GM12878 (cell line): ENCODE data around the gene SMIM38. TPM values are rescaled to one million over a fixed set of nuclear protein-coding genes. Genes with fewer than 3 reads are reported as not detected.

Source experiments
- ATAC-seq: fragments of 200-7000 bp; cut with Tn5 transposase; 3 replicates; pipeline ENCODE4 v1.9.1; 2020; ENCODE audit warnings: mild to moderate bottlenecking, moderate library complexity
- BruUV-seq: library from RNA; stranded (reverse); fragments of 400-500 nt; replicated peaks from 2 replicates; lab custom pipeline; 2021; lab: Mats Ljungman, UMichigan
- CTCF ChIA-PET: fragments of 300-600 bp; sonication (Branson Sonifier 250); formaldehyde crosslinking; extraction: SDS; loops from one replicate; lab custom pipeline; 2021; ENCODE audit warnings: inconsistent platforms; lab: Yijun Ruan, JAX
- POLR2A ChIA-PET: fragments of 350-600 bp; formaldehyde crosslinking; extraction: SDS; loops from one replicate; lab custom pipeline; 2021; ENCODE audit warnings: inconsistent platforms; lab: Charles Lee
- RAD21 ChIA-PET: fragments of 300-600 bp; sonication (Branson Sonifier 250); formaldehyde crosslinking; loops from one replicate; lab custom pipeline; 2023; ENCODE audit warnings: antibody characterized with exemption; ENCODE audit not compliant: unreplicated experiment; lab: Charles Lee
- SMC1A ChIA-PET: fragments of 300-600 bp; sonication (Branson Sonifier 250); formaldehyde crosslinking; loops from one replicate; lab custom pipeline; 2023; ENCODE audit not compliant: unreplicated experiment, uncharacterized antibody; lab: Charles Lee
- DNase-seq: peaks from one replicate; pipeline ENCODE4 v3.0.0-alpha.2; 2011; ENCODE audit warnings: low read depth, low spot score
- FAIRE-seq: peaks from 3 replicates; lab custom pipeline; 2011; peaks lifted over from hg19 to GRCh38; lab: Jason Lieb, UNC
- H2AFZ ChIP-seq: 2 replicates; pipeline ENCODE4 v1.6.0; 2011; ENCODE audit warnings: low read depth, low read length, control low read depth; ENCODE audit not compliant: control insufficient read depth
- H3K27ac ChIP-seq: 2 replicates; pipeline ENCODE4 v1.5.1; 2011; ENCODE audit warnings: control low read depth; ENCODE audit not compliant: control insufficient read depth, insufficient read depth
- H3K27me3 ChIP-seq, 2 experiments: replicated peaks in 1 of 2; 2 replicates each; pipeline versions ENCODE4 v1.6.0 to v1.6.1; 2011; ENCODE audit warnings: low read length in 1 of 2; ENCODE audit not compliant: control insufficient read depth in 2 of 2, insufficient read depth in 2 of 2
- H3K36me3 ChIP-seq, 2 experiments: 2 replicates each; pipeline ENCODE4 v1.5.1; 2011; ENCODE audit warnings: low read length in 1 of 2; ENCODE audit not compliant: control insufficient read depth in 2 of 2, insufficient read depth in 2 of 2
- H3K4me1 ChIP-seq: 2 replicates; pipeline ENCODE4 v1.6.1; 2011; ENCODE audit warnings: mild to moderate bottlenecking, low read length, moderate library complexity, mixed read lengths; ENCODE audit not compliant: control insufficient read depth, insufficient read depth
- H3K4me2 ChIP-seq: 2 replicates; pipeline ENCODE4 v1.6.0; 2011; ENCODE audit warnings: control low read depth; ENCODE audit not compliant: control insufficient read depth, insufficient read depth
- H3K4me3 ChIP-seq: fragments of 200-600 bp; sonication (generic); 2 replicates; pipeline ENCODE4 v1.5.1; 2016
- H3K79me2 ChIP-seq: 2 replicates; pipeline ENCODE4 v1.6.0; 2011; ENCODE audit warnings: low read length; ENCODE audit not compliant: control insufficient read depth, insufficient read depth
- H3K9ac ChIP-seq: 2 replicates; pipeline ENCODE4 v1.8.0; 2011; ENCODE audit warnings: low read length, control low read depth, mixed read lengths; ENCODE audit not compliant: control insufficient read depth, insufficient read depth
- H3K9me3 ChIP-seq: replicated peaks from 3 replicates; pipeline ENCODE4 v1.5.1; 2011; ENCODE audit warnings: mild to moderate bottlenecking, low read length; ENCODE audit not compliant: control insufficient read depth, insufficient read depth
- H4K20me1 ChIP-seq: 2 replicates; pipeline ENCODE4 v1.6.0; 2011; ENCODE audit not compliant: control insufficient read depth, insufficient read depth
- ATF2 ChIP-seq: IDR thresholded peaks from 2 replicates; pipeline ENCODE4 v1.6.1; 2012; ENCODE audit warnings: low read length, inconsistent platforms
- ATF7 ChIP-seq: fragments of 450-650 bp; IDR thresholded peaks from 2 replicates; pipeline ENCODE4 v1.6.1; 2016; ENCODE audit warnings: low read depth, mild to moderate bottlenecking
- FOXM1 ChIP-seq: IDR thresholded peaks from 2 replicates; pipeline ENCODE4 v1.6.1; 2012; ENCODE audit warnings: low read depth, mild to moderate bottlenecking, inconsistent platforms, low read length, moderate library complexity
- IRF5 ChIP-seq: fragments of 450-650 bp; IDR thresholded peaks from 2 replicates; pipeline ENCODE4 v1.6.1; 2017; ENCODE audit warnings: borderline replicate concordance
- MTA2 ChIP-seq: fragments of 450-650 bp; IDR thresholded peaks from 2 replicates; pipeline ENCODE4 v1.6.1; 2016; ENCODE audit warnings: low read depth, mild to moderate bottlenecking, moderate library complexity
- RB1 ChIP-seq: fragments of 450-650 bp; formaldehyde crosslinking; IDR thresholded peaks from 2 replicates; pipeline ENCODE4 v1.6.1; 2017; ENCODE audit warnings: mild to moderate bottlenecking, borderline replicate concordance
- REST ChIP-seq: IDR thresholded peaks from 2 replicates; pipeline ENCODE4 v1.6.1; 2012; ENCODE audit warnings: mild to moderate bottlenecking, low read depth, low read length
- SMAD1 ChIP-seq: fragments of 450-650 bp; IDR thresholded peaks from 2 replicates; pipeline ENCODE4 v1.6.1; 2018; ENCODE audit warnings: mild to moderate bottlenecking, low read depth; ENCODE audit not compliant: partially characterized antibody
- TAF1 ChIP-seq: IDR thresholded peaks from 2 replicates; pipeline ENCODE4 v1.6.1; 2011; ENCODE audit warnings: mild to moderate bottlenecking, low read depth, low read length, borderline replicate concordance
- WGBS: methylation state at CpG from one replicate; pipeline ENCODE4 v1.1.6; 2016; ENCODE audit warnings: low lambda C conversion rate; ENCODE audit not compliant: insufficient replicate concordance, insufficient coverage; ENCODE audit errors: missing lambda C conversion rate; 5-methylcytosine and 5-hydroxymethylcytosine counted together
- in situ Hi-C: fragments of 300-500 bp; cut with MboI; formaldehyde crosslinking; loops from 9 replicates; pipeline ENCODE4 v1.14.3; 2018; ENCODE audit warnings: mixed read lengths
- intact Hi-C: fragments of 100-400 bp; cut with micrococcal nuclease; formaldehyde crosslinking; loops from one replicate; pipeline ENCODE4 v1.14.2; 2022; ENCODE audit not compliant: unreplicated experiment
- polyA plus RNA-seq, 11 experiments: library from polyadenylated mRNA; depleted of rRNA in 4 of 11; unstranded in 6 of 11; stranded (reverse) in 5 of 11; fragments of >200 nt; fragmentation: Nextera tagmentation in 4 of 11; fragmentation: Illumina TruSeq in 1 of 11; extraction: Ambion mirVana in 4 of 11; extraction: Trizol in 1 of 11; gene quantifications; 1 replicate in 1 of 11; 2 replicates in 10 of 11; pipeline versions ENCODE4 v1.2.1 to v1.2.3, GENCODE V29; 2011 to 2016; ENCODE audit warnings: inconsistent platforms in 2 of 11, missing spikeins in 2 of 11, low read depth in 1 of 11
- total RNA-seq, 4 experiments: library from RNA; depleted of rRNA in 3 of 4; stranded (reverse); fragments of >200 nt in 3 of 4; fragmentation: Illumina TruSeq in 1 of 4; extraction: Trizol in 1 of 4; gene quantifications; 2 replicates each; pipeline versions ENCODE4 v1.2.1 to v1.2.3, GENCODE V29; 2013 to 2021

The SMIM38 gene
- total and polyA plus RNA-seq, 10 of the 15 experiments (the other 5 are each of a cell fraction or from before 2014, with no cell fraction given), result 0.15 to 5.0 (median 2.1) TPM; not detected in 1

- POLR2A ChIA-PET, result interaction anchor here (3.3 kb wide), 1 partner anchor 12 kb away, joined by 32 read pairs; the partner anchor contains the start of gene SMIM38
- Histone ChIP-seq H3K4me1 (peaks cover 21% of the 10 kb centered on the region), H3K27ac (no peak overlapping the region), H3K9me3 (peaks cover 4% of the 10 kb centered on the region), H3K79me2 (no peaks in the 10 kb centered on the region), H3K4me2 (no peak overlapping the region), H3K36me3 (no peaks in the 10 kb centered on the region), H2AFZ (no peak overlapping the region), H3K9ac (no peak overlapping the region), H3K4me3 (no peak overlapping the region), H4K20me1 (no peaks in the 10 kb centered on the region), H3K27me3 (no peaks in the 10 kb centered on the region)
- RAD21 ChIA-PET, result interaction anchor here (1.0 to 3.0 kb wide), 4 partner anchors 12 to 129 kb away, joined by 4 to 27 read pairs (median 6); partner anchors contain the start of gene SMIM38
- in situ Hi-C loops (no loop called here), intact Hi-C loops (loop anchor here (2.0 to 5.0 kb wide), 2 partner anchors 61 to 129 kb away; no protein-coding TSS in a partner anchor)
- FAIRE-seq (no peak), DNase-seq (no peak), ATAC-seq (no peak)
- SMC1A ChIA-PET, result interaction anchor here (0.7 to 3.3 kb wide), 4 partner anchors 12 to 109 kb away, joined by 3 to 35 read pairs (median 10); partner anchors contain the start of gene SMIM38
- WGBS, result 83% methylated on average over 8 of the region's 9 CpGs
- CTCF ChIA-PET, result interaction anchor here (2.9 kb wide), 1 partner anchor 12 kb away, joined by 11 read pairs; the partner anchor contains the start of gene SMIM38
- BruUV-seq, result no TSS peak
- TF ChIP-seq RB1, result no peak
These were observed 12.4 kb downstream of the SMIM38 start for GRCh38 chr11:69167916-69168691.

- POLR2A ChIA-PET, result no interaction called here
- intact Hi-C loops (loop anchor here (5.0 kb wide), 1 partner anchor 62 kb away; no protein-coding TSS in a partner anchor), in situ Hi-C loops (no loop called here)
- no peaks in the 10 kb centered on the region for H3K27me3 ChIP-seq
- ATAC-seq (no peak), DNase-seq (no peak), FAIRE-seq (no peak)
- SMC1A ChIA-PET, result no interaction called here
- no peak overlapping the region for H2AFZ ChIP-seq
- RAD21 ChIA-PET, result no interaction called here
- no peak overlapping the region for H3K4me3 ChIP-seq
- peaks cover 21% of the 10 kb centered on the region for H3K4me1 ChIP-seq
- H3K36me3 ChIP-seq, result no peaks in the 10 kb centered on the region
- BruUV-seq, result no TSS peak
- H3K9me3 ChIP-seq, result peaks cover 2% of the 10 kb centered on the region
- WGBS, result 74% methylated on average over 3 of the region's 3 CpGs
- H3K79me2 ChIP-seq, result no peaks in the 10 kb centered on the region
- H3K4me2 ChIP-seq, result no peak overlapping the region
- no peaks in the 10 kb centered on the region for H4K20me1 ChIP-seq
- H3K27ac ChIP-seq, result no peak overlapping the region
- CTCF ChIA-PET, result no interaction called here
- H3K9ac ChIP-seq, result no peak overlapping the region
- TF ChIP-seq IRF5 (no peak), SMAD1 (no peak), MTA2 (no peak), FOXM1 (no peak), ATF7 (no peak), ATF2 (no peak), REST (no peak), TAF1 (no peak)
These were observed 13.7 kb downstream of the SMIM38 start for GRCh38 chr11:69169479-69169878.
